Esophagus squamous epithelium (tissue), 5 donors: ENCODE data around the gene OTOA. TPM values are rescaled to one million over a fixed set of nuclear protein-coding genes. Genes with fewer than 3 reads are reported as not detected.

ENCODE experiments used
- DNase-seq: peaks from one replicate; lab custom pipeline; 2025; lab: John Stamatoyannopoulos, UW
- H3K27ac ChIP-seq, 4 donors: fragments of 200-600 bp; sonication (generic); one replicate each; pipeline ENCODE4 v1.5.1; 2016 to 2019; ENCODE audit warnings: mild to moderate bottlenecking in 1 of 4
- H3K27me3 ChIP-seq, 4 donors: fragments of 200-600 bp; sonication (generic); 1 replicate in 3 of 4; 2 replicates in 1 of 4; pipeline versions ENCODE4 v1.5.1 to v1.6.0; 2017 to 2021; ENCODE audit warnings: antibody characterized with exemption in 1 of 4
- H3K36me3 ChIP-seq, 3 donors: fragments of 200-600 bp; sonication (generic); one replicate each; pipeline ENCODE4 v1.5.1; 2016 to 2019
- H3K4me1 ChIP-seq, 3 donors: fragments of 200-600 bp; sonication (generic); one replicate each; pipeline ENCODE4 v1.5.1; 2017 to 2019
- H3K4me3 ChIP-seq, 4 donors: fragments of 200-600 bp; sonication (generic); 1 replicate in 3 of 4; 2 replicates in 1 of 4; pipeline ENCODE4 v1.5.1; 2016 to 2019; ENCODE audit warnings: mild to moderate bottlenecking in 2 of 4, moderate library complexity in 1 of 4
- H3K9me3 ChIP-seq, 3 donors: fragments of 200-600 bp; sonication (generic); one replicate each; pipeline ENCODE4 v1.5.1; 2016 to 2019
- CTCF ChIP-seq, 6 experiments: fragments of 450-650 bp in 4 of 6; fragments of 200-600 bp in 2 of 6; sonication (generic) in 2 of 6; IDR thresholded peaks; one replicate each; pipeline ENCODE4 v1.5.1; 2016 to 2019; ENCODE audit warnings: antibody characterized with exemption in 6 of 6, mild to moderate bottlenecking in 4 of 6, moderate library complexity in 4 of 6
- POLR2A ChIP-seq, 4 donors: fragments of 450-650 bp; IDR thresholded peaks; one replicate each; pipeline ENCODE4 v1.6.1; 2017; ENCODE audit warnings: antibody characterized with exemption in 4 of 4, mild to moderate bottlenecking in 4 of 4, moderate library complexity in 3 of 4
- WGBS, 2 donors: methylation state at CpG; one replicate each; pipeline ENCODE4 v1.1.5; 2018; 5-methylcytosine and 5-hydroxymethylcytosine counted together
- intact Hi-C: fragments of 100-400 bp; cut with DNase I; formaldehyde crosslinking; loops from one replicate; pipeline ENCODE4 v1.15.0; 2022
- total RNA-seq, 4 donors: library from RNA; depleted of rRNA; stranded (reverse); fragments of >200 nt; gene quantifications; one replicate each; pipeline ENCODE4 v1.1.0, GENCODE V29; 2016
- donor health status: DM: yes; HTN: yes; CAD: no.

The OTOA gene
- total RNA-seq, 4 donors from 2014 or later, result 0.11 to 0.38 TPM; not detected in 2

GRCh38 chr16:21643785-21644184 is 20.0 kb upstream of the OTOA start:
- peaks cover 0 to 11% (median 0%) of the 10 kb centered on the region in 3 donors for H3K36me3 ChIP-seq
- intact Hi-C loops, result no loop called here
- H3K9me3 ChIP-seq, result no peaks in the 10 kb centered on the region
- H3K4me3 ChIP-seq, result no peak overlapping the region
- DNase-seq, result no peak
- peaks cover 0 to 75% (median 10%) of the 10 kb centered on the region in 3 donors for H3K4me1 ChIP-seq
- no peaks in the 10 kb centered on the region for H3K27me3 ChIP-seq
- 91 to 96% methylated on average over 3 of the region's 3 CpGs for WGBS, 2 donors
- H3K27ac ChIP-seq, result no peak overlapping the region
- TF ChIP-seq POLR2A (IDR thresholded peaks at IDR 0.05) (no peak), CTCF (IDR thresholded peaks at IDR 0.05) (no peak)

GRCh38 chr16:21644674-21645073 is 19.1 kb upstream of the OTOA start:
- Histone ChIP-seq H3K27ac (peak overlapping the region in 3 of 4 donors; percentile 17 to 58 (median 24)), H3K4me1 (peaks cover 0 to 69% (median 10%) of the 10 kb centered on the region in 3 donors), H3K4me3 (no peak overlapping the region), H3K27me3 (no peaks in the 10 kb centered on the region), H3K36me3 (peaks cover 0 to 20% (median 0%) of the 10 kb centered on the region in 3 donors), H3K9me3 (no peaks in the 10 kb centered on the region)
- intact Hi-C loops, result no loop called here
- 79 to 87% methylated on average over 4 of the region's 4 CpGs for WGBS, 2 donors
- TF ChIP-seq POLR2A (IDR thresholded peaks at IDR 0.05) (no peak), CTCF (IDR thresholded peaks at IDR 0.05) (no peak)
- DNase-seq, result no peak

- Histone ChIP-seq H3K9me3 (no peaks in the 10 kb centered on the region), H3K27ac (peak overlapping the region in 3 of 4 donors; percentile 17 to 58 (median 24)), H3K4me3 (peak overlapping the region in 3 of 4 donors; percentile 16 to 41 (median 18)), H3K36me3 (peaks cover 0 to 22% (median 0%) of the 10 kb centered on the region in 3 donors), H3K4me1 (peaks cover 0 to 67% (median 10%) of the 10 kb centered on the region in 3 donors), H3K27me3 (no peaks in the 10 kb centered on the region)
- DNase-seq, result no peak
- TF ChIP-seq POLR2A (IDR thresholded peaks at IDR 0.05) (no peak), CTCF (IDR thresholded peaks at IDR 0.05) (no peak)
- intact Hi-C loops, result no loop called here
- WGBS, 2 donors, result 57 to 83% methylated on average over 6 to 8 of the region's 9 CpGs
Measured at GRCh38 chr16:21645261-21645721, 18.5 kb upstream of the OTOA start.

GRCh38 chr16:21646091-21646490 is 17.7 kb upstream of the OTOA start:
- no peak for DNase-seq
- peaks cover 0 to 22% (median 0%) of the 10 kb centered on the region in 3 donors for H3K36me3 ChIP-seq
- H3K9me3 ChIP-seq, result no peaks in the 10 kb centered on the region
- intact Hi-C loops, result no loop called here
- H3K27ac ChIP-seq, result peak overlapping the region in 3 of 4 donors; percentile 17 to 58 (median 18)
- peaks cover 0 to 69% (median 10%) of the 10 kb centered on the region in 3 donors for H3K4me1 ChIP-seq
- 60 to 70% methylated on average over 5 of the region's 5 CpGs for WGBS, 2 donors
- TF ChIP-seq CTCF (IDR thresholded peaks at IDR 0.05), result no peak
- no peak for TF ChIP-seq POLR2A (IDR thresholded peaks at IDR 0.05)
- H3K4me3 ChIP-seq, result no peak overlapping the region
- H3K27me3 ChIP-seq, result no peaks in the 10 kb centered on the region

GRCh38 chr16:21646721-21647561 is 16.8 kb upstream of the OTOA start:
- intact Hi-C loops, result no loop called here
- no peak for TF ChIP-seq POLR2A (IDR thresholded peaks at IDR 0.05)
- TF ChIP-seq CTCF (IDR thresholded peaks at IDR 0.05), result no peak
- no peaks in the 10 kb centered on the region for H3K27me3 ChIP-seq
- H3K27ac ChIP-seq, result peak overlapping the region; percentile 11 to 58 (median 14)
- no peak for DNase-seq
- H3K4me3 ChIP-seq, result no peak overlapping the region
- H3K36me3 ChIP-seq, result peaks cover 0 to 22% (median 0%) of the 10 kb centered on the region in 3 donors
- no peaks in the 10 kb centered on the region for H3K9me3 ChIP-seq
- H3K4me1 ChIP-seq, result peaks cover 0 to 62% (median 10%) of the 10 kb centered on the region in 3 donors
- 78 to 82% methylated on average over 15 to 18 of the region's 18 CpGs for WGBS, 2 donors
